IMR-90 (cell line): ENCODE data around the gene CALR3.

ENCODE experiments used
- CHD1 ChIP-seq: IDR thresholded peaks from 2 replicates; pipeline ENCODE4 v1.6.1; 2012; ENCODE audit warnings: low read depth, low read length, improper control_type of control experiment
- CTCF ChIP-seq: conservative IDR thresholded peaks from 2 replicates; pipeline ENCODE4 v1.5.1; 2012; ENCODE audit warnings: mild to moderate bottlenecking, low read depth, low read length, improper control_type of control experiment
- MXI1 ChIP-seq: IDR thresholded peaks from 2 replicates; pipeline ENCODE4 v1.6.1; 2012; ENCODE audit warnings: low read depth, mild to moderate bottlenecking, low read length, moderate library complexity, borderline replicate concordance
- POLR2A ChIP-seq: IDR thresholded peaks from 2 replicates; pipeline ENCODE4 v1.6.1; 2012; ENCODE audit warnings: mild to moderate bottlenecking, low read depth, low read length

- TF ChIP-seq CHD1 (no peak), CTCF (no peak), POLR2A (no peak), MXI1 (no peak)
Observed at GRCh38 chr19:16445238-16446107, 50.5 kb downstream of the CALR3 start.
